GM19239 (cell line): ENCODE results near the gene PLCH1.

Experiments used
- DNase-seq: peaks from one replicate; pipeline ENCODE4 v3.0.0; 2011; ENCODE audit warnings: low spot score; ENCODE audit not compliant: insufficient read length
- FAIRE-seq: peaks from 2 replicates; lab custom pipeline; 2011; peaks lifted over from hg19 to GRCh38; lab: Jason Lieb, UNC

The PLCH1 gene

GRCh38 chr3:155504682-155505081 is 240.2 kb downstream of the PLCH1 start:
- DNase-seq (no peak), FAIRE-seq (no peak)

GRCh38 chr3:155502630-155503029 is 242.2 kb downstream of the PLCH1 start:
- no peak for DNase-seq
- no peak for FAIRE-seq

- no peak for FAIRE-seq
- DNase-seq = no peak
Measured at GRCh38 chr3:155500194-155500818, 244.6 kb downstream of the PLCH1 start.

- FAIRE-seq (no peak), DNase-seq (no peak)
Measured at GRCh38 chr3:155497930-155498647, 246.8 kb downstream of the PLCH1 start.

- FAIRE-seq = no peak
- no peak for DNase-seq
Measured at GRCh38 chr3:155496206-155496605, 248.7 kb downstream of the PLCH1 start.

- no peak for DNase-seq
- FAIRE-seq = no peak
Measured at GRCh38 chr3:155495387-155495786, 249.5 kb downstream of the PLCH1 start.

GRCh38 chr3:155494332-155494731 is 250.5 kb downstream of the PLCH1 start:
- FAIRE-seq (no peak), DNase-seq (no peak)

- DNase-seq = no peak
Measured at GRCh38 chr3:155492841-155493240, 252.0 kb downstream of the PLCH1 start.

GRCh38 chr3:155491696-155492095 is 253.2 kb downstream of the PLCH1 start:
- no peak for DNase-seq

More at GRCh38 chr3:155492841-155493240, 252.0 kb downstream of the PLCH1 start:
- FAIRE-seq = no peak

GRCh38 chr3:155488671-155489070 is 256.2 kb downstream of the PLCH1 start:
- no peak for FAIRE-seq
- DNase-seq = no peak

More at GRCh38 chr3:155491696-155492095, 253.2 kb downstream of the PLCH1 start:
- no peak for FAIRE-seq

- FAIRE-seq (no peak), DNase-seq (no peak)
Measured at GRCh38 chr3:155485897-155486296, 259.0 kb downstream of the PLCH1 start.

- no peak for FAIRE-seq
- DNase-seq = no peak
Measured at GRCh38 chr3:155481591-155481990, 263.3 kb downstream of the PLCH1 start.

- FAIRE-seq (no peak), DNase-seq (no peak)
Measured at GRCh38 chr3:155481089-155481488, 263.8 kb downstream of the PLCH1 start.

GRCh38 chr3:155465664-155466063 is 279.2 kb downstream of the PLCH1 start:
- FAIRE-seq (no peak), DNase-seq (no peak)

GRCh38 chr3:155462672-155463071 is 282.2 kb downstream of the PLCH1 start:
- FAIRE-seq (no peak), DNase-seq (no peak)

GRCh38 chr3:155457591-155457990 is 287.3 kb downstream of the PLCH1 start:
- FAIRE-seq = no peak
- DNase-seq = no peak

- FAIRE-seq = no peak
- DNase-seq = no peak
Measured at GRCh38 chr3:155455765-155456164, 289.1 kb downstream of the PLCH1 start.

GRCh38 chr3:155453512-155453911 is 291.4 kb downstream of the PLCH1 start:
- DNase-seq (no peak), FAIRE-seq (no peak)

- FAIRE-seq (no peak), DNase-seq (no peak)
Measured at GRCh38 chr3:155449613-155450267, 295.1 kb downstream of the PLCH1 start.

- FAIRE-seq (no peak), DNase-seq (no peak)
Measured at GRCh38 chr3:155448531-155448930, 296.3 kb downstream of the PLCH1 start.

- FAIRE-seq (no peak), DNase-seq (no peak)
Measured at GRCh38 chr3:155446366-155446765, 298.5 kb downstream of the PLCH1 start.
